HepG2 (cell line): ENCODE results near the gene CRYGA. TPM values are rescaled to one million over a fixed set of nuclear protein-coding genes. Genes with fewer than 3 reads are reported as not detected.

ENCODE experiments used
- AHDC1 ChIP-seq: sonication (generic); formaldehyde crosslinking; IDR thresholded peaks from 2 replicates; pipeline ENCODE4 v1.5.1; 2020; ENCODE audit warnings: mild to moderate bottlenecking, missing genetic modification reagents, borderline replicate concordance
- CREBL2 ChIP-seq: sonication (generic); formaldehyde crosslinking; IDR thresholded peaks from 2 replicates; pipeline ENCODE4 v1.8.1; 2023; ENCODE audit warnings: missing genetic modification reagents, mild to moderate bottlenecking, borderline replicate concordance
- FLYWCH1 ChIP-seq: sonication (generic); formaldehyde crosslinking; IDR thresholded peaks from 2 replicates; pipeline ENCODE4 v1.8.1; 2023; ENCODE audit warnings: mild to moderate bottlenecking, missing genetic modification reagents
- FOXP1 ChIP-seq, 2 experiments: fragments of 450-650 bp in 1 of 2; IDR thresholded peaks; 2 replicates each; pipeline ENCODE4 v1.6.1; 2017 to 2018; ENCODE audit warnings: antibody characterized with exemption in 1 of 2
- MIER2 ChIP-seq: IDR thresholded peaks from 2 replicates; pipeline ENCODE4 v1.6.1; 2016; ENCODE audit warnings: missing biosample characterization, missing genetic modification reagents
- MTF1 ChIP-seq: sonication (generic); formaldehyde crosslinking; IDR thresholded peaks from 2 replicates; pipeline ENCODE4 v1.5.0; 2020; ENCODE audit warnings: missing genetic modification reagents
- NFE2 ChIP-seq: sonication (generic); formaldehyde crosslinking; IDR thresholded peaks from 2 replicates; pipeline ENCODE4 v1.4.0; 2020; ENCODE audit warnings: missing genetic modification reagents
- NFKBIZ ChIP-seq: IDR thresholded peaks from 2 replicates; pipeline ENCODE4 v1.6.1; 2018; ENCODE audit warnings: missing genetic modification reagents, missing compliant biosample characterization
- NR3C1 ChIP-seq: sonication (generic); formaldehyde crosslinking; IDR thresholded peaks from 2 replicates; pipeline ENCODE4 v1.4.0; 2020; ENCODE audit warnings: missing genetic modification reagents
- RFX5 ChIP-seq: IDR thresholded peaks from 2 replicates; pipeline ENCODE4 v1.6.1; 2011; ENCODE audit warnings: low read depth, low read length, improper control_type of control experiment
- SSRP1 ChIP-seq: IDR thresholded peaks from 2 replicates; pipeline ENCODE4 v1.6.1; 2016; ENCODE audit warnings: control low read depth
- U2AF2 ChIP-seq: fragments of 200-400 bp; formaldehyde crosslinking; IDR thresholded peaks from 2 replicates; pipeline ENCODE4 v1.6.1; 2017; ENCODE audit warnings: low read depth, mild to moderate bottlenecking, low read length
- ZBTB21 ChIP-seq: sonication (generic); formaldehyde crosslinking; IDR thresholded peaks from 2 replicates; pipeline ENCODE4 v1.4.0; 2020; ENCODE audit warnings: missing genetic modification reagents
- ZBTB7B ChIP-seq: sonication (generic); formaldehyde crosslinking; IDR thresholded peaks from 2 replicates; pipeline ENCODE4 v1.4.0; 2020; ENCODE audit warnings: missing genetic modification reagents
- ZMYM4 ChIP-seq: sonication (generic); formaldehyde crosslinking; IDR thresholded peaks from 2 replicates; pipeline ENCODE4 v1.8.1; 2023; ENCODE audit warnings: mild to moderate bottlenecking, missing genetic modification reagents
- ZNF101 ChIP-seq: sonication (generic); formaldehyde crosslinking; IDR thresholded peaks from 2 replicates; pipeline ENCODE4 v1.4.0; 2020; ENCODE audit warnings: mild to moderate bottlenecking, low read depth, missing genetic modification reagents, borderline replicate concordance
- ZNF329 ChIP-seq: sonication (generic); formaldehyde crosslinking; IDR thresholded peaks from 2 replicates; pipeline ENCODE4 v1.9.0; 2021; ENCODE audit warnings: low read depth, mild to moderate bottlenecking, missing genetic modification reagents
- ZNF343 ChIP-seq: sonication (generic); formaldehyde crosslinking; IDR thresholded peaks from 2 replicates; pipeline ENCODE4 v1.4.0; 2020; ENCODE audit warnings: mild to moderate bottlenecking, missing genetic modification reagents
- ZNF441 ChIP-seq: sonication (generic); formaldehyde crosslinking; IDR thresholded peaks from 2 replicates; pipeline ENCODE4 v1.7.0; 2021; ENCODE audit warnings: missing genetic modification reagents, borderline replicate concordance
- ZNF879 ChIP-seq: sonication (generic); formaldehyde crosslinking; IDR thresholded peaks from 2 replicates; pipeline ENCODE4 v1.8.1; 2023; ENCODE audit warnings: missing genetic modification reagents
- polyA plus RNA-seq, 8 experiments: library from polyadenylated mRNA; depleted of rRNA in 3 of 8; stranded (reverse) in 7 of 8; unstranded in 1 of 8; fragments of >200 nt; fragmentation: Illumina TruSeq in 4 of 8; extraction: Trizol in 4 of 8; gene quantifications; 2 replicates each; pipeline versions ENCODE4 v1.2.1 to v1.2.3, GENCODE V29; 2011 to 2016; ENCODE audit warnings: low read depth in 4 of 8, missing spikeins in 1 of 8, mixed read lengths in 1 of 8; ENCODE audit not compliant: insufficient read depth in 1 of 8
- total RNA-seq, 5 experiments: library from RNA; depleted of rRNA; stranded (reverse); fragments of >200 nt; fragmentation: Illumina TruSeq; extraction: Trizol; gene quantifications; 2 replicates each; pipeline ENCODE4 v1.2.3, GENCODE V29; 2016; ENCODE audit warnings: low read depth in 1 of 5
- TF ChIP-seq, protein P1 (sequence below): IDR thresholded peaks from 2 replicates; pipeline ENCODE4 v1.6.1; 2016; ENCODE audit warnings: low read depth
- TF ChIP-seq, protein P2 (sequence below): sonication (generic); formaldehyde crosslinking; IDR thresholded peaks from 2 replicates; pipeline ENCODE4 v1.4.0; 2020; ENCODE audit warnings: missing genetic modification reagents

Gene CRYGA
- total and polyA plus RNA-seq, 2 of the 13 experiments (the other 11 are each of a cell fraction or from before 2014, with no cell fraction given), result not detected

DNA sequence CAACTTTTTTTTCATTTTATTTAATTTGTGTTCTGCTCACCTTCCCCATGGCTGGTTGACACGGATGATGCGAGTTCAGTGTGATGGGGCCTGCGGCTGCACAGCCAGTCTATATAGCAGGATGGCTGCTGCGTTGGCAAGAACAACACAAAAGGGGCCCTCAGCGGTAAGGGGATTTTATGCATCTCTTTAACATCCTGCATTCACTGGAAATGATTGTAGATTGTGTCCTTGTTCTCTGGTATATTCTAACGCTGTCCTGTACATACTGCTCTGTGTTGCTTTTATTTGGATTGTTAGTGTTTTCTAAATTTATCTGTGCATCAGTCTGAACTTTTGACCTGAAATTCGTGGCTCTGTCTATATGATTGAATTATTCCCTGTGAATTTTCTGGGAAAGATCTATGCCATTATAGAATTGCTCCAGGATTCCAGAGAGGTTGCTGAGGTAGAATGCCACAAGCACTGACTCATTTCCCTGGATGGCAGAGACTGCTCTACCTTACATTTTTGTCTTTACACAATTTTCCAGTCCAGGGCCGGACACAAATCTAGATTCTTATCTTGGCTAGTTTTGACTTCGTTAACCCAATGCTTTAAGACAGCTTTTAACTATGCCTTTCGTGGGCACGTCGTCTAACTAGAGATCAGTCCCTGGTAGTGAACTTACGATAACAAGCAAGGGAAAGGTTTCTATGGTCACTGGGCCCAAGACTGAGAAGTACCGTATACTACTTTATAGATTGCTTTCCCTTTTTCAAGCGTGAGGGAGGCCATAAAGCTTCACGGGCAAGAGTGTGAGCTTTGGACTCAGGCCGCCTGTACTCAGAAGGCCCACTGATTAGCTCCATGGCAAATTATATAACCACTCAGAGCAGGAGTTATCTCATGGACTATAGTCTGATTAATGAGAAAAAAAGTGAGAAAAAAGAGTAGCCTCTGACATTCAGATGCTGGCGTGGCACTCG is 33.4 kb downstream of the CRYGA start, which contains the start of gene CRYGC (continued):
- TF ChIP-seq AHDC1 (CRISPR knock-in tag) (peak; percentile 66; the same call in 1 of the 2 replicates), ZBTB7B (CRISPR knock-in tag) (no peak; the same call in 1 of the 2 replicates), NFE2 (no peak), MTF1 (CRISPR knock-in tag) (no peak), SSRP1 (CRISPR knock-in tag) (peak; percentile 67; the same call in 1 of the 2 replicates), CREBL2 (no peak), ZNF101 (CRISPR knock-in tag) (no peak), ZBTB21 (CRISPR knock-in tag) (no peak), U2AF2 (no peak), FLYWCH1 (CRISPR knock-in tag) (no peak), ZNF343 (CRISPR knock-in tag) (no peak), NFKBIZ (CRISPR knock-in tag) (peak; percentile 72), ZMYM4 (peak; percentile 64; the same call in 1 of the 2 replicates), MIER2 (CRISPR knock-in tag) (no peak), ZNF329 (no peak), NR3C1 (no peak), ZNF879 (CRISPR knock-in tag) (no peak), ZNF441 (CRISPR knock-in tag) (no peak), FOXP1 (IDR thresholded peaks at IDR 0.05) (no peak), FOXP1 (CRISPR knock-in tag; IDR thresholded peaks at IDR 0.05) (no peak), RFX5 (no peak)
- TF ChIP-seq, protein P1, sequence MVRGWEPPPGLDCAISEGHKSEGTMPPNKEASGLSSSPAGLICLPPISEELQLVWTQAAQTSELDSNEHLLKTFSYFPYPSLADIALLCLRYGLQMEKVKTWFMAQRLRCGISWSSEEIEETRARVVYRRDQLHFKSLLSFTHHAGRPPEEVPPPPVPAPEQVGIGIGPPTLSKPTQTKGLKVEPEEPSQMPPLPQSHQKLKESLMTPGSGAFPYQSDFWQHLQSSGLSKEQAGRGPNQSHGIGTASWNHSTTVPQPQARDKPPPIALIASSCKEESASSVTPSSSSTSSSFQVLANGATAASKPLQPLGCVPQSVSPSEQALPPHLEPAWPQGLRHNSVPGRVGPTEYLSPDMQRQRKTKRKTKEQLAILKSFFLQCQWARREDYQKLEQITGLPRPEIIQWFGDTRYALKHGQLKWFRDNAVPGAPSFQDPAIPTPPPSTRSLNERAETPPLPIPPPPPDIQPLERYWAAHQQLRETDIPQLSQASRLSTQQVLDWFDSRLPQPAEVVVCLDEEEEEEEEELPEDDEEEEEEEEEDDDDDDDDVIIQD, result peak; percentile 59; the same call in 1 of the 2 replicates
- TF ChIP-seq, protein P2, sequence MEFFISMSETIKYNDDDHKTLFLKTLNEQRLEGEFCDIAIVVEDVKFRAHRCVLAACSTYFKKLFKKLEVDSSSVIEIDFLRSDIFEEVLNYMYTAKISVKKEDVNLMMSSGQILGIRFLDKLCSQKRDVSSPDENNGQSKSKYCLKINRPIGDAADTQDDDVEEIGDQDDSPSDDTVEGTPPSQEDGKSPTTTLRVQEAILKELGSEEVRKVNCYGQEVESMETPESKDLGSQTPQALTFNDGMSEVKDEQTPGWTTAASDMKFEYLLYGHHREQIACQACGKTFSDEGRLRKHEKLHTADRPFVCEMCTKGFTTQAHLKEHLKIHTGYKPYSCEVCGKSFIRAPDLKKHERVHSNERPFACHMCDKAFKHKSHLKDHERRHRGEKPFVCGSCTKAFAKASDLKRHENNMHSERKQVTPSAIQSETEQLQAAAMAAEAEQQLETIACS (CRISPR knock-in tag), result no peak
